ENCODE results near the gene LPAR6.

GRCh38 chr13:48393698-48394085 is 19.2 kb downstream of the LPAR6 start:
- TF ChIP-seq CTCF (IDR thresholded peaks at IDR 0.05), result no peak
- TF ChIP-seq POLR2A (IDR thresholded peaks at IDR 0.05), result no peak
